ENCODE results near the gene CASZ1. TPM values are rescaled to one million over a fixed set of nuclear protein-coding genes. Genes with fewer than 3 reads are reported as not detected.

CASZ1 gene
- polyA plus RNA-seq, 2 of the 4 experiments (the other 2 are of a cell fraction) = 0.52 to 1.2 TPM

DNA sequence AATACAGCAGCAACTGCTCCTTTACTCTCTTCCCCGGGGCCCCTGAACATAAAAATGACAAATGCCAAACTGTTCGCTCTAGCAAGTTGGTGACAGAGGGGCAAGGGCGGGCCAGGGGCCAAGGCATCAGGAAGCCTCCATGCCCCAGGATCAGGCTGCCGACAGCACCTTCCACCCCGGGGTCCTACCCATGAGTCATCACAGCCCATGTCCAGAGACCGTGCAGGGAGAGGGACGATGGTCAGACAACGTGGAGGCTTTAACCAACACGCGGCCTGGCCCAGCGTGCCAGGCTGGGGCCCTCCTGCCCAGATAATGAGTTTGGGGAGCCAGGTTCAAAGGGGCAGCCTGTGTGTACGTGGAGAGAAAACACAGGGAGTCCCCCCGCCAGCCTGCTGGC lies 90.5 kb downstream of the CASZ1 start:
- 93% methylated on average over 9 of the region's 13 CpGs for WGBS (ENCODE audit: missing lambda C conversion rate)
- DNase-seq (ENCODE audit: low read depth in 1 of 2, low spot score in 1 of 2) = no peak
- POLR2A ChIA-PET = no interaction called here
- Histone ChIP-seq H3K27ac (no peak overlapping the region), H3K4me3 (no peak overlapping the region), H3K4me1 (no peaks in the 10 kb centered on the region), H3K9me3 (no peaks in the 10 kb centered on the region), H3K4me2 (no peak overlapping the region)
- CTCF ChIA-PET = no interaction called here
- ATAC-seq = no peak
- FAIRE-seq = no peak
- TF ChIP-seq, protein P1, sequence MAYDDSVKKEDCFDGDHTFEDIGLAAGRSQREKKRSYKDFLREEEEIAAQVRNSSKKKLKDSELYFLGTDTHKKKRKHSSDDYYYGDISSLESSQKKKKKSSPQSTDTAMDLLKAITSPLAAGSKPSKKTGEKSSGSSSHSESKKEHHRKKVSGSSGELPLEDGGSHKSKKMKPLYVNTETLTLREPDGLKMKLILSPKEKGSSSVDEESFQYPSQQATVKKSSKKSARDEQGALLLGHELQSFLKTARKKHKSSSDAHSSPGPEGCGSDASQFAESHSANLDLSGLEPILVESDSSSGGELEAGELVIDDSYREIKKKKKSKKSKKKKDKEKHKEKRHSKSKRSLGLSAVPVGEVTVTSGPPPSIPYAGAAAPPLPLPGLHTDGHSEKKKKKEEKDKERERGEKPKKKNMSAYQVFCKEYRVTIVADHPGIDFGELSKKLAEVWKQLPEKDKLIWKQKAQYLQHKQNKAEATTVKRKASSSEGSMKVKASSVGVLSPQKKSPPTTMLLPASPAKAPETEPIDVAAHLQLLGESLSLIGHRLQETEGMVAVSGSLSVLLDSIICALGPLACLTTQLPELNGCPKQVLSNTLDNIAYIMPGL (CRISPR knock-in tag; IDR thresholded peaks at IDR 0.05; ENCODE audit: borderline replicate concordance) = no peak
- TF ChIP-seq FOSL2 (IDR thresholded peaks at IDR 0.05) (no peak), FOSL2 (CRISPR knock-in tag; IDR thresholded peaks at IDR 0.05) (no peak), RCOR1 (IDR thresholded peaks at IDR 0.05; ENCODE audit: low read depth, low read length) (no peak), SMC3 (IDR thresholded peaks at IDR 0.05) (no peak), RAD21 (conservative IDR thresholded peaks at IDR 0.05 in 1 of 2, IDR thresholded peaks at IDR 0.05 in 1 of 2) (no peak), EHF (CRISPR knock-in tag; IDR thresholded peaks at IDR 0.05) (no peak), KDM5A (IDR thresholded peaks at IDR 0.05) (no peak), TFCP2L1 (CRISPR knock-in tag; IDR thresholded peaks at IDR 0.05) (no peak), ZFP36 (IDR thresholded peaks at IDR 0.05; ENCODE audit: borderline replicate concordance, partially characterized antibody) (no peak), NR3C1 (IDR thresholded peaks at IDR 0.05) (no peak), ESRRA (IDR thresholded peaks at IDR 0.05; ENCODE audit: borderline replicate concordance, low read length) (no peak), CHD2 (IDR thresholded peaks at IDR 0.05; ENCODE audit: low read length, partially characterized antibody) (no peak), FOSB (CRISPR knock-in tag; IDR thresholded peaks at IDR 0.05) (no peak), POLR2A (IDR thresholded peaks at IDR 0.05; ENCODE audit: low read length) (no peak), JUNB (IDR thresholded peaks at IDR 0.05) (no peak), EP300 (IDR thresholded peaks at IDR 0.05) (no peak), ZC3H11A (IDR thresholded peaks at IDR 0.05) (no peak), CBX8 (IDR thresholded peaks at IDR 0.05) (no peak)

DNA sequence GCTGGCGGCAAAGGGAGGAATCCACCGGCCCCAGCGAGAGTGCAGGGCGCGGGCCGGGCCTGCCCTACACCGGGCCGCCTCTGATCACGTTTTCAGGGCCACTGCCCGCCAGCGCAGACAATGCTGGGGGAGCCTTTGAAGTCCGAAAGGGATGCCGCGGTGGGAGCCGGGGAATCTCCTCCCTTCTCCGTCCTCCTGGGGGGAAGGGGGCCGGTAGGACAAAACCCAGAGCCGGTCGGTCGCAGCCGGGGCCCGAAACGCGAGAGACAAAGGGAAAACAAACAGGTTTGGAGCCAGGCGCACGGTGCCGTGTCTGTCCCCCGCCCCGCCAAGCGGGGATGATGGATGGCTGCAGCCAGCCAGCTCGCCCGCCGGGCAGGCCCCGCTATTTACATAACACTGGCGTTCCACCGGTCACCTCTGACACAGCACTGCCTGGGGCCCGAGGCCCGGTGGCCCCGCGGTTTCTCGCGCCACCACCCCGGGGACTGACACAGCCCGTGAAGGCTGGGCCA lies 92.0 kb downstream of the CASZ1 start:
- FAIRE-seq = no peak
- Histone ChIP-seq H3K9me3 (no peaks in the 10 kb centered on the region), H3K4me3 (no peak overlapping the region), H3K27ac (no peak overlapping the region), H3K4me2 (no peak overlapping the region), H3K4me1 (no peaks in the 10 kb centered on the region)
- ATAC-seq = no peak
- CTCF ChIA-PET = no interaction called here
- POLR2A ChIA-PET = no interaction called here
- DNase-seq (ENCODE audit: low read depth in 1 of 2, low spot score in 1 of 2) = no peak
- TF ChIP-seq POLR2AphosphoS2 (conservative IDR thresholded peaks at IDR 0.05; ENCODE audit: low read length) = no peak
- TF ChIP-seq SMC3 (IDR thresholded peaks at IDR 0.05) = no peak
- no peak for TF ChIP-seq TFCP2L1 (CRISPR knock-in tag; IDR thresholded peaks at IDR 0.05)
- TF ChIP-seq KDM5A (IDR thresholded peaks at IDR 0.05) = no peak
- TF ChIP-seq EHMT2 (IDR thresholded peaks at IDR 0.05; ENCODE audit: low read depth) = no peak
- TF ChIP-seq, protein P2, sequence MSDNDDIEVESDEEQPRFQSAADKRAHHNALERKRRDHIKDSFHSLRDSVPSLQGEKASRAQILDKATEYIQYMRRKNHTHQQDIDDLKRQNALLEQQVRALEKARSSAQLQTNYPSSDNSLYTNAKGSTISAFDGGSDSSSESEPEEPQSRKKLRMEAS (IDR thresholded peaks at IDR 0.05) = no peak
- TF ChIP-seq EP300 (IDR thresholded peaks at IDR 0.05) = no peak
- TF ChIP-seq, protein P3, sequence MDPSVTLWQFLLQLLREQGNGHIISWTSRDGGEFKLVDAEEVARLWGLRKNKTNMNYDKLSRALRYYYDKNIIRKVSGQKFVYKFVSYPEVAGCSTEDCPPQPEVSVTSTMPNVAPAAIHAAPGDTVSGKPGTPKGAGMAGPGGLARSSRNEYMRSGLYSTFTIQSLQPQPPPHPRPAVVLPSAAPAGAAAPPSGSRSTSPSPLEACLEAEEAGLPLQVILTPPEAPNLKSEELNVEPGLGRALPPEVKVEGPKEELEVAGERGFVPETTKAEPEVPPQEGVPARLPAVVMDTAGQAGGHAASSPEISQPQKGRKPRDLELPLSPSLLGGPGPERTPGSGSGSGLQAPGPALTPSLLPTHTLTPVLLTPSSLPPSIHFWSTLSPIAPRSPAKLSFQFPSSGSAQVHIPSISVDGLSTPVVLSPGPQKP (IDR thresholded peaks at IDR 0.05; ENCODE audit: low read depth, low read length) = no peak
- TF ChIP-seq, protein P4, sequence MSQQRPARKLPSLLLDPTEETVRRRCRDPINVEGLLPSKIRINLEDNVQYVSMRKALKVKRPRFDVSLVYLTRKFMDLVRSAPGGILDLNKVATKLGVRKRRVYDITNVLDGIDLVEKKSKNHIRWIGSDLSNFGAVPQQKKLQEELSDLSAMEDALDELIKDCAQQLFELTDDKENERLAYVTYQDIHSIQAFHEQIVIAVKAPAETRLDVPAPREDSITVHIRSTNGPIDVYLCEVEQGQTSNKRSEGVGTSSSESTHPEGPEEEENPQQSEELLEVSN (IDR thresholded peaks at IDR 0.05; ENCODE audit: borderline replicate concordance, low read depth) = no peak
- 90% methylated on average over 26 of the region's 44 CpGs for WGBS (ENCODE audit: missing lambda C conversion rate)
